ENCODE measurements around the gene OSTN.

DNA sequence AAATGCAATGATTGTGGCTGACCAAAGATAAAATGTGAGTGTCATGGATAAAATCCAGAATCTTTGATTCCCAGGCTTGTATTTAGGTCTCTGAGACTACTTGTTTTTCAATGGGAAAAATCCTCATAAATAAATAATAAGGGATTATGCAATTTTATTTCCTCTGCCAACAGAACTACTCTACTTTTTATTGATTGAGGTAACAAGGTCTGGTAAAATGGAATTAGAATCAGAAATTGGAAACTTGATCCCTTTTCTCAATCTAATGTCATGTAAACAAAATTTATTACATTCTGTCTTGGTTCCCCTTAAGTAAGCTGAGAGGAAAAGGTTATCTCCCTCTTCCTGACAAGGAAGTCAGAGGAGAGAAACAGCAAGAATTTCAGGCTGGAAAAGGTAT, 81.8 kb downstream of the OSTN start:
- TF ChIP-seq, protein P1, sequence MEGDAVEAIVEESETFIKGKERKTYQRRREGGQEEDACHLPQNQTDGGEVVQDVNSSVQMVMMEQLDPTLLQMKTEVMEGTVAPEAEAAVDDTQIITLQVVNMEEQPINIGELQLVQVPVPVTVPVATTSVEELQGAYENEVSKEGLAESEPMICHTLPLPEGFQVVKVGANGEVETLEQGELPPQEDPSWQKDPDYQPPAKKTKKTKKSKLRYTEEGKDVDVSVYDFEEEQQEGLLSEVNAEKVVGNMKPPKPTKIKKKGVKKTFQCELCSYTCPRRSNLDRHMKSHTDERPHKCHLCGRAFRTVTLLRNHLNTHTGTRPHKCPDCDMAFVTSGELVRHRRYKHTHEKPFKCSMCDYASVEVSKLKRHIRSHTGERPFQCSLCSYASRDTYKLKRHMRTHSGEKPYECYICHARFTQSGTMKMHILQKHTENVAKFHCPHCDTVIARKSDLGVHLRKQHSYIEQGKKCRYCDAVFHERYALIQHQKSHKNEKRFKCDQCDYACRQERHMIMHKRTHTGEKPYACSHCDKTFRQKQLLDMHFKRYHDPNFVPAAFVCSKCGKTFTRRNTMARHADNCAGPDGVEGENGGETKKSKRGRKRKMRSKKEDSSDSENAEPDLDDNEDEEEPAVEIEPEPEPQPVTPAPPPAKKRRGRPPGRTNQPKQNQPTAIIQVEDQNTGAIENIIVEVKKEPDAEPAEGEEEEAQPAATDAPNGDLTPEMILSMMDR (IDR thresholded peaks at IDR 0.05) = no peak
- no peak for TF ChIP-seq POLR2A (IDR thresholded peaks at IDR 0.05)
